HAP-1 (cell line): ENCODE measurements around the gene PTGR2.
"Not testable (repeated sequence)": the region's sequence is repeated elsewhere in the genome, so short reads cannot be mapped to it uniquely, and the experiment has no call there.

Source experiments
- DNase-seq, 2 experiments: peaks; one replicate each; pipeline ENCODE4 v3.0.0-alpha.2; 2016 to 2020; ENCODE audit warnings: low spot score in 2 of 2
- H3K27me3 ChIP-seq: fragments of 250-450 bp; sonication (Bioruptor Pico); 2 replicates; pipeline ENCODE4 v1.5.1; 2020; ENCODE audit warnings: low read depth, mild to moderate bottlenecking, moderate library complexity
- H3K36me3 ChIP-seq: fragments of 250-450 bp; sonication (Bioruptor Pico); replicated peaks from 2 replicates; pipeline ENCODE4 v1.5.1; 2020; ENCODE audit warnings: mild to moderate bottlenecking
- H3K4me1 ChIP-seq: fragments of 250-450 bp; sonication (Bioruptor Pico); 2 replicates; pipeline ENCODE4 v1.5.1; 2020; ENCODE audit warnings: mild to moderate bottlenecking
- H3K4me3 ChIP-seq: fragments of 250-450 bp; sonication (Bioruptor Pico); 2 replicates; pipeline ENCODE4 v1.5.1; 2020; ENCODE audit warnings: mild to moderate bottlenecking, moderate library complexity
- H3K9me3 ChIP-seq: fragments of 250-450 bp; sonication (Bioruptor Pico); 2 replicates; pipeline ENCODE4 v1.5.1; 2020; ENCODE audit warnings: mild to moderate bottlenecking, moderate library complexity
- in situ Hi-C: fragments of 300-500 bp; cut with MboI; formaldehyde crosslinking; loops from 3 replicates; pipeline ENCODE4 v1.14.3; 2020; ENCODE audit warnings: low sequenced_read_pairs, inconsistent platforms, mixed read lengths

PTGR2 gene

GRCh38 chr14:73843296-73843695 lies 8.3 kb upstream of the PTGR2 start:
- no peaks in the 10 kb centered on the region for H3K9me3 ChIP-seq
- H3K4me1 ChIP-seq, result no peaks in the 10 kb centered on the region
- no peak for DNase-seq
- in situ Hi-C loops, result no loop called here
- H3K4me3 ChIP-seq, result no peak overlapping the region
- no peaks in the 10 kb centered on the region for H3K27me3 ChIP-seq
- no peaks in the 10 kb centered on the region for H3K36me3 ChIP-seq

GRCh38 chr14:73846947-73847346 lies 4.7 kb upstream of the PTGR2 start:
- H3K27me3 ChIP-seq, result no peaks in the 10 kb centered on the region
- H3K4me3 ChIP-seq, result no peak overlapping the region
- in situ Hi-C loops, result no loop called here
- peaks cover 4% of the 10 kb centered on the region; the same call in 1 of the 2 replicates for H3K4me1 ChIP-seq
- H3K9me3 ChIP-seq, result no peaks in the 10 kb centered on the region
- H3K36me3 ChIP-seq, result no peaks in the 10 kb centered on the region
- DNase-seq, result no peak

DNA sequence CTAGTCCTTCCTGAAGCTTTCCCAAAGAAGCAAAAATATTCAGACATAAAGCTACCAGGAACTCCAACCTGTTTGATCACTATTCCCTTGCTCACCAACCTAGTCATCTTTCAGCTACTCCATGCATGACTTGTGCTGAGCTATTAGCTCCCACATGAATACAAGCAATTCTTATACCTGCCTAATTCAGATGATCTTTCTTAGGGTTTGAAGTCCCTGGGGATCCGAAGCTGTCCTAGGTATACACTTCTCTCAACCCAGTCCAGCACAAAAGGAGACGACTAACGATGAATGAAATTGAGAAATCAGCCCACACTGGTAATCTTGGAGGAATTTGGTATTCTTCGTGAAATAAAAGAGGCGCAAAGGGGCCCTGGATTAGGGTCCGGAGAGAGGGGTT lies 631 bp upstream of the PTGR2 start:
- peaks cover 8% of the 10 kb centered on the region for H3K4me1 ChIP-seq
- 0 out of 2 replicates have a peak, but pooled peaks cover 3% of the 10 kb centered on the region for H3K36me3 ChIP-seq
- in situ Hi-C loops, result no loop called here
- peak overlapping the region; percentile 56 for H3K4me3 ChIP-seq
- H3K9me3 ChIP-seq, result no peaks in the 10 kb centered on the region
- no peaks in the 10 kb centered on the region for H3K27me3 ChIP-seq
- DNase-seq, result no peak

- in situ Hi-C loops, result no loop called here
- Histone ChIP-seq H3K36me3 (peaks cover 15% of the 10 kb centered on the region), H3K4me1 (no peaks in the 10 kb centered on the region), H3K9me3 (no peaks in the 10 kb centered on the region), H3K27me3 (no peaks in the 10 kb centered on the region), H3K4me3 (no peak overlapping the region)
- no peak for DNase-seq
Observed at GRCh38 chr14:73859145-73859544, 7.5 kb downstream of the PTGR2 start.

DNA sequence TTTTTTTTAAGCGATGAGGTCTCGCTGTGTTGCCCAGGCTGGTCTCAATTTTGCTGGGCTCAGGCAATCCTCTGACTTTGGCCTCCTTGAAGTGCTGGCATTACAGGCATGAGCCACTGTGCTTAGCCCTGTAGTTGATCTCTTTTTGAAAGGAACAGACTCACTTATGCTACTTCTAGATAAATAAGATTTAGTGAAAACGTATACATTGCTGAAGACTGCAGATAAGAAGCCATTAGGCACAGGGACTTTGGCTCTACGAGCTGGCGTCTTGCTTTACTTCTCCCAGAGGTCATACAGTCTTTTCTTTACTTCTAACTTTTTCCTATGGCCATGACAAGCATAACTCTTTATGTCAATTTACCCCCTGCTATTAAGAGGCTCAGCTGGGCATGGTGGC lies 9.4 kb downstream of the PTGR2 start:
- H3K27me3 ChIP-seq, result no peaks in the 10 kb centered on the region
- H3K36me3 ChIP-seq, result peaks cover 17% of the 10 kb centered on the region
- in situ Hi-C loops, result no loop called here
- H3K9me3 ChIP-seq, result no peaks in the 10 kb centered on the region
- DNase-seq, result no peak
- H3K4me1 ChIP-seq, result no peaks in the 10 kb centered on the region
- H3K4me3 ChIP-seq, result no peak overlapping the region

DNA sequence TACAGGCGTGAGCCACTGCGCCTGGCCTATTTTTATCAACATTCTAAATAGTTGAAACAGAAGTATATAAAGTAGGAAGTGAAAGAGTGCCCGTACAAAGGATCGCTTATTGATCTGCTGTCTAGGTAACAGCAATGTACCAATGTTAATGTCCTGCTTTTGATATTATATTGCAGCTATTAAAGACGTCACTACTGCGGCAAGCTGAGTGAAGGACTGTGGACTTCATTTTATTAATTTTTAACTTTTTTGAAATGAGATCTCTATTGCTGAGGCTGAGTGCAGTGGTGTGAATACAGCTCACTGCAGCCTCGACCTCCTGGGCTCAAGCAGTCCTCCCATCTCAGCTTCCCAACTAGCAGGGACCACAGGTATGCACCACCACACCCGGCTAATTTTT lies 10.8 kb downstream of the PTGR2 start:
- no peaks in the 10 kb centered on the region for H3K9me3 ChIP-seq
- in situ Hi-C loops, result no loop called here
- no peaks in the 10 kb centered on the region for H3K27me3 ChIP-seq
- no peaks in the 10 kb centered on the region for H3K4me1 ChIP-seq
- H3K4me3 ChIP-seq, result no peak overlapping the region
- peaks cover 17% of the 10 kb centered on the region for H3K36me3 ChIP-seq
- no peak for DNase-seq

DNA sequence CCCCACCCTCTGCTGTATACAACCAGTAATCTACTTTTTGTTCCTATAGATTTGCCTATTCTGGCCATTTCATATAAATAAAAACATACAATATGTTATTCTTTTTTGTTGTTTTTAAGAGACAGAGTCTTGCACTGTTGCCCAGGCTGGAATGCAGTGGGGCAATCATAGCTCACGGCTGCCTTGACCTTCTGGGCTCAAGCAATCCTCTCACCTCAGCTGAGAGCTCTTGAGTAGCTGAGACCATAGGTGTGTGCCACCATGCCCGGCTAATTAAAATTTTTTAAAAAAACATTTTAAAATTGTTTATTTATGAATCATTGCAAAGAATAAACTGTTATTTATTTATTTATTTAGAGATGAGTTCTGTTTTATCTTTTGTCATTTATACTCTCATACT lies 11.6 kb downstream of the PTGR2 start:
- Histone ChIP-seq H3K9me3 (no peaks in the 10 kb centered on the region), H3K4me1 (no peaks in the 10 kb centered on the region), H3K36me3 (peaks cover 17% of the 10 kb centered on the region), H3K4me3 (no peak overlapping the region), H3K27me3 (no peaks in the 10 kb centered on the region)
- in situ Hi-C loops, result no loop called here
- DNase-seq, result no peak

DNA sequence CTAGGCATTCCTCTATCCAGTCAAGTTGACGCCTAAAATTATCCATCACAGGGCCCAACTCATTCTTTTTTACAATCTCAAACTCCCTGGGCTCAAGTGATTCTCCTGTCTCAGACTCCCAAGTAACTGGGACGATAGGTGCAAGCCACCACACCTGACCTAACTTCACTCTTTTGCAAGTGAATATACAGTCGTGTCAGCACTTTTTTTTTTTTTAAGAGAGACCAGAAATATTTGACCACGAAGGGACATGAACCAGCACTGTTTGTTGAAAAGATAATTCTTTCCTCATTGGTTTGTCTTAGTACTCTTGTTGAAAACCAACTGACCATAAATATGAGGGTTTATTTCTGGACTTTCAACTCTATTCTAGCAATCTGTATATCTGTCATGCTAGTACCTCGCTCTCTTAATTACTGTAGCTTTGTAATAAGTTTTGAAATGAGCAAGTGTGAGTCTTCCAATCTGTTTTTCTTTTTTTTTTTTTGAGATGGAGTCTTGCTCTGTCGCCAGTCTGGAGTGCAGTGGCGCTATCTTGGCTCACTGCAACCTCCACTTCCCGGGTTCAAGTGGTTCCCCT lies 14.0 kb downstream of the PTGR2 start:
- in situ Hi-C loops, result no loop called here

DNA sequence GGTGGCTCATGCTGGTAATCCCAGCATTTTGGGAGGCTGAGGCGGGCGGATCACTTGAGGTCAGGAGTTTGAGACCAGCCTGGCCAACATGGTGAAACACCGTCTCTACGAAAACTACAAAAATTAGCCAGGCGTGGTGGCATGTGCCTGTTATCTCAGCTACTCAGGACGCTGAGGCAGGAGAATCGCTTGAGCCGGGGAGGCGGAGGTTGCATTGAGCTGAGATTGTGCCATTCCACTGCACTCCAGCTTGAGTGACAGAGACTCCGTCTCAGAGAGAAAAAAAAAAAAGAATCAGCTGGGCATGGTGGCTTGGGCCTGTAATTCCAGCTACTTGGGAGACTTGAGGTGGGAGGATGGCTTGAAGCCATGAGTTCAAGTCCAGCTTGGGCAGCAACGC lies 18.1 kb downstream of the PTGR2 start:
- H3K27me3 ChIP-seq, H3K4me1 ChIP-seq, H3K4me3 ChIP-seq, in situ Hi-C loops, DNase-seq, H3K36me3 ChIP-seq, H3K9me3 ChIP-seq: not testable (repeated sequence)

More for the DNA sequence above, 14.0 kb downstream of the PTGR2 start:
- no peaks in the 10 kb centered on the region for H3K9me3 ChIP-seq
- H3K27me3 ChIP-seq, result no peaks in the 10 kb centered on the region
- no peak overlapping the region for H3K4me3 ChIP-seq
- H3K36me3 ChIP-seq, result peaks cover 17% of the 10 kb centered on the region
- H3K4me1 ChIP-seq, result no peaks in the 10 kb centered on the region
- DNase-seq, result no peak

DNA sequence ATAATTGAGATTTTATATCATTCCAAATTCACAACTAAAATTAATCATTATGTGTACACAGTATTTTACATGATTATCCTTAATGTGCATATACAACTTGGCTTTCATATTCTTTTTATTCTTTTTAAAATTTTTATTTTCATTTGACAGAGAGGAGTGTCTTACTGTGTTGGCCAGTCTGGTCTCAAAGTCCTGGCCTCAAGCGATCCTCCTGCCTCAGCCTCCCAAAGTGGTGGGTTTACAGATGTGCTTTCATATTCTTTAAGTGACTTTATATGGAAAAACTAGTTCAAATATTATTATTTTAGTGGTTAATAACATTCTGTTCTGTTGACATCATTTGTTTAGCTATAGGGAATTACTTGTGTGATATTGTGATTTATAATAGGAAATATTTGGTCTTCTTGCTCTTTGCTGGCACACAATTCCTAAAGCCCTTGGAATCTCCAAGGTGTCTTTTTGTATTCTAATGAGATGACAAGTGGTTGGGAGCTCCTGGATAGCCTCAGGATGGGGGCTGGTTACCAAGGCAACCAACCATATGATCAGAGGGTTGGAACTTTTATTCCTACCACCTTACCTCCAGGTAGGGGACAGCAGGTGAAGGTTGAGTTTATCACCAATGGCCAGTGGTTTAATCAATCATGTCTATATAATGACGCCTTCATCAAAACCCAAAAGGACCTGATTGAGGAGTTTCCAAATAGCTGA lies 19.0 kb downstream of the PTGR2 start:
- in situ Hi-C loops, result no loop called here
- Histone ChIP-seq H3K4me3 (no peak overlapping the region), H3K4me1 (no peaks in the 10 kb centered on the region), H3K27me3 (no peaks in the 10 kb centered on the region), H3K9me3 (no peaks in the 10 kb centered on the region), H3K36me3 (peaks cover 3% of the 10 kb centered on the region)
- no peak for DNase-seq

GRCh38 chr14:73873660-73874059 lies 22.0 kb downstream of the PTGR2 start:
- no peak for DNase-seq
- Histone ChIP-seq H3K36me3 (peaks cover 3% of the 10 kb centered on the region), H3K4me3 (no peak overlapping the region), H3K9me3 (no peaks in the 10 kb centered on the region), H3K27me3 (no peaks in the 10 kb centered on the region), H3K4me1 (no peaks in the 10 kb centered on the region)
- in situ Hi-C loops, result no loop called here

- in situ Hi-C loops, result no loop called here
- H3K9me3 ChIP-seq, result no peaks in the 10 kb centered on the region
- H3K4me1 ChIP-seq, result no peaks in the 10 kb centered on the region
- no peak for DNase-seq
- no peaks in the 10 kb centered on the region for H3K27me3 ChIP-seq
- H3K4me3 ChIP-seq, result no peak overlapping the region
- H3K36me3 ChIP-seq, result peaks cover 6% of the 10 kb centered on the region
Observed at GRCh38 chr14:73877790-73878189, 26.2 kb downstream of the PTGR2 start.

DNA sequence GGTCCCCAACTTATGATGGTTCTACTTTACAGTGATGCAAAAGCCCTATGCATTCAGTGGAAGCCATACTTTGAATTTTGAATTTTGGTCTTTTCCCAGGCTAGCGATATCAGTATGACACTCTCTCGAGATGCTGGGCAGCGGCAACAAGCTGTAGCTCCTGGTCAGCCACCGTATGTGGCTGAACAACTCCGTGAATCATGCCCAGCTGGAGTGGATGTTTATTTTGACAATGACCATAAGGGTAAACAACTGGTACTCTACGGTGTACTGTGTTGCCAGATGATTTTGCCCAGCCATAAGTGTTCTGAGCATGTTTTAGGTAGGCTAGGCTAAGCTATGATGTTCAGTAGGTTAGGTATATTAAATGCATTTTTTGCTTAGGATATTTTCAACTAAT lies 26.8 kb downstream of the PTGR2 start:
- no peak for DNase-seq
- in situ Hi-C loops, result no loop called here
- H3K4me1 ChIP-seq, result no peaks in the 10 kb centered on the region
- peaks cover 6% of the 10 kb centered on the region for H3K36me3 ChIP-seq
- H3K27me3 ChIP-seq, result no peaks in the 10 kb centered on the region
- no peak overlapping the region for H3K4me3 ChIP-seq
- no peaks in the 10 kb centered on the region for H3K9me3 ChIP-seq

- Histone ChIP-seq H3K27me3 (no peaks in the 10 kb centered on the region), H3K9me3 (no peaks in the 10 kb centered on the region), H3K4me3 (no peak overlapping the region), H3K4me1 (no peaks in the 10 kb centered on the region), H3K36me3 (peaks cover 6% of the 10 kb centered on the region)
- in situ Hi-C loops, result no loop called here
- DNase-seq, result no peak
Observed at GRCh38 chr14:73879027-73879426, 27.4 kb downstream of the PTGR2 start.
